OCI-LY7 (cell line): ENCODE measurements around the gene NUDT21. TPM values are rescaled to one million over a fixed set of nuclear protein-coding genes. Genes with fewer than 3 reads are reported as not detected.

Experiments
- BruUV-seq: library from RNA; stranded (reverse); fragments of 400-500 nt; replicated peaks from 2 replicates; lab custom pipeline; 2021; lab: Mats Ljungman, UMichigan
- CTCF ChIA-PET: fragments of 300-600 bp; sonication (Branson Sonifier 250); formaldehyde crosslinking; loops from one replicate; lab custom pipeline; 2022; ENCODE audit warnings: antibody characterized with exemption; ENCODE audit not compliant: unreplicated experiment; lab: Charles Lee
- POLR2A ChIA-PET: fragments of 300-600 bp; sonication (Branson Sonifier 250); formaldehyde crosslinking; loops from one replicate; lab custom pipeline; 2022; ENCODE audit warnings: antibody characterized with exemption; lab: Charles Lee
- DNase-seq: peaks from one replicate; pipeline ENCODE4 v3.0.0-alpha.2; 2015; ENCODE audit warnings: low spot score
- H2AFZ ChIP-seq: fragments of 200-600 bp; sonication (generic), shearing (Covaris generic); 2 replicates; pipeline ENCODE4 v1.6.1; 2014; ENCODE audit warnings: mild to moderate bottlenecking, antibody characterized with exemption, low read length, moderate library complexity
- H3K27ac ChIP-seq: fragments of 200-600 bp; sonication (generic); 2 replicates; pipeline ENCODE4 v1.5.1; 2014; ENCODE audit warnings: mixed run types, low read depth, mild to moderate bottlenecking, moderate library complexity, low read length, inconsistent platforms; ENCODE audit not compliant: poor library complexity, severe bottlenecking
- H3K36me3 ChIP-seq: fragments of 200-600 bp; sonication (generic); 2 replicates; pipeline ENCODE4 v1.6.1; 2014; ENCODE audit warnings: mild to moderate bottlenecking, antibody characterized with exemption, low read length, moderate library complexity, mixed read lengths; ENCODE audit not compliant: insufficient read depth
- H3K4me1 ChIP-seq: fragments of 200-600 bp; sonication (generic); 2 replicates; pipeline ENCODE4 v1.5.1; 2014; ENCODE audit warnings: mild to moderate bottlenecking, low read length; ENCODE audit not compliant: insufficient read depth, poor library complexity, severe bottlenecking
- H3K4me2 ChIP-seq: fragments of 200-600 bp; sonication (generic); 2 replicates; pipeline ENCODE4 v1.6.1; 2014; ENCODE audit warnings: mild to moderate bottlenecking, low read length
- H3K4me3 ChIP-seq: fragments of 200-600 bp; sonication (generic); 2 replicates; pipeline ENCODE4 v1.5.1; 2014; ENCODE audit warnings: mild to moderate bottlenecking, low read depth, low read length; ENCODE audit not compliant: poor library complexity, severe bottlenecking
- H3K79me2 ChIP-seq: fragments of 200-600 bp; sonication (generic); 2 replicates; pipeline ENCODE4 v1.6.1; 2016; ENCODE audit warnings: low read depth, mild to moderate bottlenecking, low read length, moderate library complexity, mixed read lengths; ENCODE audit not compliant: insufficient read depth
- H3K9me2 ChIP-seq: fragments of 200-600 bp; sonication (generic); 2 replicates; pipeline ENCODE4 v1.6.1; 2016; ENCODE audit warnings: mild to moderate bottlenecking, low read length, mixed read lengths; ENCODE audit not compliant: insufficient read depth
- H3K9me3 ChIP-seq: fragments of 200-600 bp; sonication (generic); 2 replicates; pipeline ENCODE4 v1.6.1; 2014; ENCODE audit warnings: mild to moderate bottlenecking, mixed run types, low read length, mixed read lengths
- H4K20me1 ChIP-seq: fragments of 200-600 bp; sonication (generic); 2 replicates; pipeline ENCODE4 v1.6.1; 2014; ENCODE audit warnings: mild to moderate bottlenecking, antibody characterized with exemption, low read length, moderate library complexity, mixed read lengths; ENCODE audit not compliant: insufficient read depth
- EZH2phosphoT487 ChIP-seq: fragments of 200-600 bp; sonication (generic); IDR thresholded peaks from 2 replicates; pipeline ENCODE4 v1.6.1; 2018; ENCODE audit warnings: low read depth, borderline replicate concordance, mild to moderate bottlenecking, mixed run types, antibody characterized with exemption, low read length, moderate library complexity, mixed read lengths
- intact Hi-C: fragments of 100-400 bp; cut with micrococcal nuclease; formaldehyde crosslinking; loops from one replicate; pipeline ENCODE4 v1.10.0; 2022; ENCODE audit not compliant: unreplicated experiment
- total RNA-seq, 2 experiments: library from RNA; depleted of rRNA in 1 of 2; stranded (reverse); fragments of >200 nt in 1 of 2; shearing (Covaris generic) in 1 of 2; gene quantifications; 2 replicates each; pipeline ENCODE4 v1.2.3, GENCODE V29; 2014 to 2022
- TF ChIP-seq, protein P1 (sequence below): fragments of 200-600 bp; sonication (generic); conservative IDR thresholded peaks from 2 replicates; pipeline ENCODE4 v1.5.1; 2014; ENCODE audit warnings: mild to moderate bottlenecking, antibody characterized with exemption, low read length, moderate library complexity, mixed read lengths

NUDT21 gene
- total RNA-seq, 2 experiments from 2014 or later = 229 to 273 TPM

DNA sequence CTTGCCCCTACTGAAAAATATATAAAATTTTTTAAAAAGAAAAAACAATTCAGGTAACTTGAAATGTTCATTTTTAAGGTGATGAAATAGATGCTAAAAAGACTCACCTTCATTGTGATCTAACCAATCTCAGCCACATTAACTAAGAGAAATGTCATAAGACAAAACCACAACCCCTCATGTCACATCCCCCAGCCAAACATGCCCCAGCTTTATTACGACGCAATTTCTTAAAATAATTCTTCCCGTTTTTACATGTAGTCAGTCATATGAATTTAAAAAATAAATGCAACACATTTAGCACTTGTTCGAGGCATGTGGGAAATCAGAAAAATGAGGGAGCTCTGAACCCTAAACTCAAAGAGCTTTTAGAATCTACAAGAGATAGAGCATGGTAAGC is 35.3 kb downstream of the NUDT21 start:
- no peak overlapping the region for H3K27ac ChIP-seq
- no TSS peak for BruUV-seq
- no peak overlapping the region for H3K4me3 ChIP-seq
- TF ChIP-seq, protein P1, sequence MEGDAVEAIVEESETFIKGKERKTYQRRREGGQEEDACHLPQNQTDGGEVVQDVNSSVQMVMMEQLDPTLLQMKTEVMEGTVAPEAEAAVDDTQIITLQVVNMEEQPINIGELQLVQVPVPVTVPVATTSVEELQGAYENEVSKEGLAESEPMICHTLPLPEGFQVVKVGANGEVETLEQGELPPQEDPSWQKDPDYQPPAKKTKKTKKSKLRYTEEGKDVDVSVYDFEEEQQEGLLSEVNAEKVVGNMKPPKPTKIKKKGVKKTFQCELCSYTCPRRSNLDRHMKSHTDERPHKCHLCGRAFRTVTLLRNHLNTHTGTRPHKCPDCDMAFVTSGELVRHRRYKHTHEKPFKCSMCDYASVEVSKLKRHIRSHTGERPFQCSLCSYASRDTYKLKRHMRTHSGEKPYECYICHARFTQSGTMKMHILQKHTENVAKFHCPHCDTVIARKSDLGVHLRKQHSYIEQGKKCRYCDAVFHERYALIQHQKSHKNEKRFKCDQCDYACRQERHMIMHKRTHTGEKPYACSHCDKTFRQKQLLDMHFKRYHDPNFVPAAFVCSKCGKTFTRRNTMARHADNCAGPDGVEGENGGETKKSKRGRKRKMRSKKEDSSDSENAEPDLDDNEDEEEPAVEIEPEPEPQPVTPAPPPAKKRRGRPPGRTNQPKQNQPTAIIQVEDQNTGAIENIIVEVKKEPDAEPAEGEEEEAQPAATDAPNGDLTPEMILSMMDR = no peak
- TF ChIP-seq EZH2phosphoT487 = no peak
- no peak for DNase-seq
- POLR2A ChIA-PET = interaction anchor here (0.7 to 2.1 kb wide), 3 partner anchors 15 to 364 kb away, joined by 3 to 5 read pairs (median 3); partner anchors contain the start of genes NUDT21 and OGFOD1
- peaks cover 25% of the 10 kb centered on the region for H3K4me1 ChIP-seq
- intact Hi-C loops = no loop called here
- no peak overlapping the region for H2AFZ ChIP-seq
- no peaks in the 10 kb centered on the region for H3K9me3 ChIP-seq
- H3K9me2 ChIP-seq = no peaks in the 10 kb centered on the region
- H3K4me2 ChIP-seq = peak overlapping the region; percentile 47; the same call in 1 of the 2 replicates
- H4K20me1 ChIP-seq = peaks cover 5% of the 10 kb centered on the region; the same call in 1 of the 2 replicates
- H3K79me2 ChIP-seq = peaks cover 63% of the 10 kb centered on the region
- CTCF ChIA-PET = no interaction called here
- H3K36me3 ChIP-seq = peaks cover 46% of the 10 kb centered on the region

DNA sequence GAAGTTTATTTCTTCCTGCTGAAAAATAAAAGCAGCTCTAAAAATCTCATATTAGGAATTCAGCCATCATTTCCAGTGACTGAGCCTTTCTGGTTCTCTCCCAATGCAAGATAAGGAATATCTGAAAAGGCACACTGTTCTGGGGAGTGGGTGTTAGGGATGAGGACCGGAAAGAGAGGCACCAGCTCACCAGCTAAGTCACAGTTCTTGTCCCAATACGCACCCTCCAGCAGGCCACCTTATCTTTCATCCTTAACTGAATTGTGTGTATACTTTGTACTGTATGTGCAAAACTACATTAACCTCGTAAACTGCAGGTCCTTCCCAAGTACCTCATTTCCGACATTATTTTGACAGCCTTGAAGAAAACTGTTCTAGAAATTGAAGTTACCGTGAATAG is 36.8 kb downstream of the NUDT21 start:
- Histone ChIP-seq H3K4me3 (no peak overlapping the region), H4K20me1 (no peaks in the 10 kb centered on the region), H2AFZ (no peak overlapping the region), H3K4me2 (no peak overlapping the region), H3K4me1 (peaks cover 13% of the 10 kb centered on the region), H3K9me3 (no peaks in the 10 kb centered on the region), H3K36me3 (peaks cover 60% of the 10 kb centered on the region), H3K79me2 (peaks cover 48% of the 10 kb centered on the region), H3K27ac (no peak overlapping the region), H3K9me2 (no peaks in the 10 kb centered on the region)
- BruUV-seq = no TSS peak
- intact Hi-C loops = no loop called here
- TF ChIP-seq EZH2phosphoT487 = no peak
- TF ChIP-seq, protein P1 = no peak
- no peak for DNase-seq
- ChIA-PET CTCF (no interaction called here), POLR2A (interaction anchor here (0.6 to 1.2 kb wide), 2 partner anchors 13 to 30 kb away, joined by 4 to 5 read pairs; no protein-coding TSS in a partner anchor)

DNA sequence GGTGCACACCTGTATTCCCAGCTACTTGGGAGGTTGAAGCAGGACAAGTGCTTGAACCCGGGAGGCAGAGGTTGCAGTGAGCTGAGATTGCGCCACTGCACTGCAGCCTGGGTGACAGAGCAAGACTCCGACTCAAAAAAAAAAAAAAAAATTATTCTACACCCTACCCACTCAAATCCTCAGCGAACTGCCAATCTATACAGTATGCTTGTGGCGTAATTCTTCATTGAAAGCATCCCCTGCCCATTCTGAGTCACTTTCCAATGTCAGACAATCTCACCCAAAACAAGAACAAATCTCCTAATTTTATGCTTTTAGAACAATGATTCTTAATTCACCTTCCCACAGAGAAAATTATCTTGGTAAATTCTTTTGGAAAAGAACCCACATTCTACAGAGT is 37.8 kb downstream of the NUDT21 start:
- H3K9me2 ChIP-seq = no peaks in the 10 kb centered on the region
- ChIA-PET CTCF (no interaction called here), POLR2A (interaction anchor here (0.7 to 1.2 kb wide), 3 partner anchors 12 to 819 kb away, joined by 3 to 4 read pairs (median 3); no protein-coding TSS in a partner anchor)
- no peak overlapping the region for H3K4me2 ChIP-seq
- H3K36me3 ChIP-seq = peaks cover 67% of the 10 kb centered on the region
- H3K79me2 ChIP-seq = peaks cover 40% of the 10 kb centered on the region
- H3K9me3 ChIP-seq = no peaks in the 10 kb centered on the region
- DNase-seq = no peak
- TF ChIP-seq, protein P1 = no peak
- TF ChIP-seq EZH2phosphoT487 = no peak
- TSS peak; percentile 19 for BruUV-seq
- intact Hi-C loops = no loop called here
- H4K20me1 ChIP-seq = no peaks in the 10 kb centered on the region
- no peak overlapping the region for H3K4me3 ChIP-seq
- peaks cover 13% of the 10 kb centered on the region for H3K4me1 ChIP-seq
- H2AFZ ChIP-seq = no peak overlapping the region
- no peak overlapping the region for H3K27ac ChIP-seq
